WTC11 (cell line): ENCODE data around the gene TUBGCP6. TPM values are rescaled to one million over a fixed set of nuclear protein-coding genes. Genes with fewer than 3 reads are reported as not detected.

Source experiments
- ATAC-seq: fragments of 200-7000 bp; cut with Tn5 transposase; 2 replicates; pipeline ENCODE4 v1.10.0; 2021; ENCODE audit warnings: mild to moderate bottlenecking, moderate library complexity
- CTCF ChIA-PET: fragments of 300-600 bp; sonication (Branson Sonifier 250); formaldehyde crosslinking; loops from one replicate; lab custom pipeline; 2021; ENCODE audit warnings: antibody characterized with exemption; lab: Charles Lee
- POLR2A ChIA-PET: fragments of 350-600 bp; sonication (Branson Sonifier 250); formaldehyde crosslinking; loops from one replicate; lab custom pipeline; 2021; ENCODE audit warnings: antibody characterized with exemption; lab: Charles Lee
- DNase-seq: peaks from one replicate; pipeline ENCODE4 v3.0.0; 2021; ENCODE audit warnings: low spot score
- H3K27ac Mint-ChIP-seq: 2 replicates; pipeline ENCODE4 v1.8.0; 2021; ENCODE audit warnings: mixed read lengths
- H3K27me3 Mint-ChIP-seq: 2 replicates; pipeline ENCODE4 v1.8.0; 2021; ENCODE audit warnings: low read depth, mild to moderate bottlenecking, moderate library complexity, mixed read lengths
- H3K36me3 Mint-ChIP-seq: 2 replicates; pipeline ENCODE4 v1.8.0; 2021; ENCODE audit warnings: mixed read lengths
- H3K4me1 Mint-ChIP-seq: 2 replicates; pipeline ENCODE4 v1.8.0; 2022; ENCODE audit warnings: mixed read lengths
- H3K4me3 Mint-ChIP-seq: 2 replicates; pipeline ENCODE4 v1.8.0; 2021; ENCODE audit warnings: mild to moderate bottlenecking, moderate library complexity, mixed read lengths
- H3K9me3 Mint-ChIP-seq: 2 replicates; pipeline ENCODE4 v1.8.0; 2021; ENCODE audit warnings: mixed read lengths
- ATF1 ChIP-seq: sonication (generic); formaldehyde crosslinking; IDR thresholded peaks from 2 replicates; pipeline ENCODE4 v1.8.1; 2023; ENCODE audit warnings: mild to moderate bottlenecking, moderate library complexity, missing genetic modification reagents
- CBFB ChIP-seq: sonication (generic); formaldehyde crosslinking; IDR thresholded peaks from 2 replicates; pipeline ENCODE4 v1.8.1; 2022; ENCODE audit warnings: mild to moderate bottlenecking, low read depth, missing genetic modification reagents
- E2F4 ChIP-seq: sonication (generic); formaldehyde crosslinking; IDR thresholded peaks from 2 replicates; pipeline ENCODE4 v1.8.1; 2022; ENCODE audit warnings: low read depth, mild to moderate bottlenecking, moderate library complexity, missing genetic modification reagents, borderline replicate concordance
- ESRRA ChIP-seq: sonication (generic); formaldehyde crosslinking; IDR thresholded peaks from 2 replicates; pipeline ENCODE4 v1.8.1; 2022; ENCODE audit warnings: mild to moderate bottlenecking, missing genetic modification reagents, borderline replicate concordance
- GRHL2 ChIP-seq: fragments of 250-450 bp; sonication (Bioruptor Pico); IDR thresholded peaks from 2 replicates; pipeline ENCODE4 v1.8.0; 2022; ENCODE audit warnings: mild to moderate bottlenecking, moderate library complexity; ENCODE audit not compliant: insufficient replicate concordance, severe bottlenecking
- JUN ChIP-seq: sonication (generic); formaldehyde crosslinking; IDR thresholded peaks from 2 replicates; pipeline ENCODE4 v1.8.0; 2023; ENCODE audit warnings: mild to moderate bottlenecking, missing genetic modification reagents
- PRDM15 ChIP-seq: sonication (generic); formaldehyde crosslinking; IDR thresholded peaks from 2 replicates; pipeline ENCODE4 v1.8.0; 2022; ENCODE audit warnings: missing genetic modification reagents
- PREB ChIP-seq: sonication (generic); formaldehyde crosslinking; IDR thresholded peaks from 2 replicates; pipeline ENCODE4 v1.8.1; 2022; ENCODE audit warnings: mild to moderate bottlenecking, missing genetic modification reagents, moderate library complexity, borderline replicate concordance
- RELA ChIP-seq: sonication (generic); formaldehyde crosslinking; IDR thresholded peaks from 2 replicates; pipeline ENCODE4 v1.8.1; 2022; ENCODE audit warnings: missing genetic modification reagents, mild to moderate bottlenecking, borderline replicate concordance
- RORB ChIP-seq: fragments of 250-450 bp; sonication (Bioruptor Pico); IDR thresholded peaks from 2 replicates; pipeline ENCODE4 v1.9.0; 2021; ENCODE audit warnings: mild to moderate bottlenecking
- SMAD3 ChIP-seq: sonication (generic); formaldehyde crosslinking; IDR thresholded peaks from 2 replicates; pipeline ENCODE4 v1.8.0; 2022; ENCODE audit warnings: missing genetic modification reagents, mild to moderate bottlenecking, borderline replicate concordance
- TCF7 ChIP-seq: sonication (generic); formaldehyde crosslinking; IDR thresholded peaks from 2 replicates; pipeline ENCODE4 v1.8.0; 2022; ENCODE audit warnings: mild to moderate bottlenecking, low read depth, missing genetic modification reagents, moderate library complexity
- ZMAT4 ChIP-seq: fragments of 250-450 bp; sonication (Bioruptor Pico); IDR thresholded peaks from 2 replicates; pipeline ENCODE4 v1.9.0; 2021; ENCODE audit warnings: mild to moderate bottlenecking
- ZNF219 ChIP-seq: sonication (generic); formaldehyde crosslinking; IDR thresholded peaks from 2 replicates; pipeline ENCODE4 v1.8.0; 2023; ENCODE audit warnings: missing genetic modification reagents, mild to moderate bottlenecking, borderline replicate concordance
- ZNF317 ChIP-seq: sonication (generic); formaldehyde crosslinking; IDR thresholded peaks from 2 replicates; pipeline ENCODE4 v1.8.1; 2023; ENCODE audit warnings: low read depth, mild to moderate bottlenecking, moderate library complexity, missing genetic modification reagents, borderline replicate concordance
- ZNF396 ChIP-seq: fragments of 250-450 bp; sonication (Bioruptor Pico); IDR thresholded peaks from 2 replicates; pipeline ENCODE4 v1.8.0; 2021; ENCODE audit warnings: mild to moderate bottlenecking, moderate library complexity, borderline replicate concordance
- ZNF423 ChIP-seq: fragments of 250-450 bp; sonication (Bioruptor Pico); IDR thresholded peaks from 2 replicates; pipeline ENCODE4 v2.1.2; 2022; ENCODE audit warnings: mild to moderate bottlenecking, moderate library complexity
- ZNF532 ChIP-seq: fragments of 250-450 bp; sonication (Bioruptor Pico); IDR thresholded peaks from 2 replicates; pipeline ENCODE4 v1.9.0; 2021; ENCODE audit warnings: mild to moderate bottlenecking, borderline replicate concordance
- total RNA-seq: library from RNA; stranded (reverse); gene quantifications from 3 replicates; pipeline ENCODE4 v1.2.3, GENCODE V29; 2021
- TF ChIP-seq, protein P1 (sequence below): sonication (generic); formaldehyde crosslinking; IDR thresholded peaks from 2 replicates; pipeline ENCODE4 v1.8.1; 2022; ENCODE audit warnings: low read depth, missing genetic modification reagents, borderline replicate concordance
- TF ChIP-seq, protein P2 (sequence below): fragments of 250-450 bp; sonication (Bioruptor Pico); IDR thresholded peaks from 2 replicates; pipeline ENCODE4 v1.8.0; 2021; ENCODE audit warnings: mild to moderate bottlenecking

TUBGCP6 gene
- total RNA-seq, 1 experiment from 2014 or later: 45.4 TPM

GRCh38 chr22:50289151-50289941 is 44.5 kb upstream of the TUBGCP6 start (continued):
- TF ChIP-seq CBFB (CRISPR knock-in tag) (no peak), ZNF396 (CRISPR knock-in tag) (no peak), RORB (CRISPR knock-in tag) (no peak), TCF7 (CRISPR knock-in tag) (no peak), SMAD3 (no peak), ZNF423 (CRISPR knock-in tag) (no peak), ZMAT4 (no peak), JUN (CRISPR knock-in tag) (no peak), GRHL2 (no peak)

GRCh38 chr22:50287731-50288130 is 42.9 kb upstream of the TUBGCP6 start:
- DNase-seq (no peak), ATAC-seq (no peak)
- Mint-ChIP-seq H3K4me3 (no peak overlapping the region), H3K9me3 (no peaks in the 10 kb centered on the region), H3K27me3 (no peaks in the 10 kb centered on the region), H3K4me1 (peaks cover 4% of the 10 kb centered on the region), H3K27ac (no peak overlapping the region), H3K36me3 (peaks cover 4% of the 10 kb centered on the region; the same call in 1 of the 2 replicates)
- ChIA-PET CTCF (no interaction called here), POLR2A (no interaction called here)
- TF ChIP-seq PREB (CRISPR knock-in tag): no peak
- no peak for TF ChIP-seq RORB (CRISPR knock-in tag)
- TF ChIP-seq, protein P1, sequence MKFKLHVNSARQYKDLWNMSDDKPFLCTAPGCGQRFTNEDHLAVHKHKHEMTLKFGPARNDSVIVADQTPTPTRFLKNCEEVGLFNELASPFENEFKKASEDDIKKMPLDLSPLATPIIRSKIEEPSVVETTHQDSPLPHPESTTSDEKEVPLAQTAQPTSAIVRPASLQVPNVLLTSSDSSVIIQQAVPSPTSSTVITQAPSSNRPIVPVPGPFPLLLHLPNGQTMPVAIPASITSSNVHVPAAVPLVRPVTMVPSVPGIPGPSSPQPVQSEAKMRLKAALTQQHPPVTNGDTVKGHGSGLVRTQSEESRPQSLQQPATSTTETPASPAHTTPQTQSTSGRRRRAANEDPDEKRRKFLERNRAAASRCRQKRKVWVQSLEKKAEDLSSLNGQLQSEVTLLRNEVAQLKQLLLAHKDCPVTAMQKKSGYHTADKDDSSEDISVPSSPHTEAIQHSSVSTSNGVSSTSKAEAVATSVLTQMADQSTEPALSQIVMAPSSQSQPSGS (CRISPR knock-in tag): no peak
- no peak for TF ChIP-seq SMAD3
- TF ChIP-seq RELA (CRISPR knock-in tag): no peak
- TF ChIP-seq ATF1 (CRISPR knock-in tag): no peak
- no peak for TF ChIP-seq E2F4 (CRISPR knock-in tag)
- TF ChIP-seq CBFB (CRISPR knock-in tag): no peak
- TF ChIP-seq, protein P2, sequence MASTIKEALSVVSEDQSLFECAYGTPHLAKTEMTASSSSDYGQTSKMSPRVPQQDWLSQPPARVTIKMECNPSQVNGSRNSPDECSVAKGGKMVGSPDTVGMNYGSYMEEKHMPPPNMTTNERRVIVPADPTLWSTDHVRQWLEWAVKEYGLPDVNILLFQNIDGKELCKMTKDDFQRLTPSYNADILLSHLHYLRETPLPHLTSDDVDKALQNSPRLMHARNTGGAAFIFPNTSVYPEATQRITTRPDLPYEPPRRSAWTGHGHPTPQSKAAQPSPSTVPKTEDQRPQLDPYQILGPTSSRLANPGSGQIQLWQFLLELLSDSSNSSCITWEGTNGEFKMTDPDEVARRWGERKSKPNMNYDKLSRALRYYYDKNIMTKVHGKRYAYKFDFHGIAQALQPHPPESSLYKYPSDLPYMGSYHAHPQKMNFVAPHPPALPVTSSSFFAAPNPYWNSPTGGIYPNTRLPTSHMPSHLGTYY (CRISPR knock-in tag): no peak
- no peak for TF ChIP-seq ZNF317 (CRISPR knock-in tag)
- TF ChIP-seq ZNF532 (CRISPR knock-in tag): no peak
- TF ChIP-seq PRDM15 (CRISPR knock-in tag): no peak
- no peak for TF ChIP-seq ZNF219
- TF ChIP-seq ESRRA (CRISPR knock-in tag): no peak
